HL-60 (cell line): ENCODE measurements around the gene IKBKE.

Source experiments
- CTCF ChIP-seq: IDR thresholded peaks from one replicate; pipeline ENCODE4 v1.5.1; 2011; ENCODE audit warnings: low read length, control low read depth, inconsistent platforms; ENCODE audit not compliant: insufficient read depth
- GABPA ChIP-seq: IDR thresholded peaks from 2 replicates; pipeline ENCODE4 v1.6.1; 2012; ENCODE audit warnings: low read depth
- REST ChIP-seq: IDR thresholded peaks from 2 replicates; pipeline ENCODE4 v1.6.1; 2012; ENCODE audit warnings: low read depth; ENCODE audit not compliant: insufficient replicate concordance

- TF ChIP-seq CTCF: no peak
- no peak for TF ChIP-seq REST
- TF ChIP-seq GABPA: no peak
Observed at GRCh38 chr1:206484901-206485300, 14.6 kb downstream of the IKBKE start.
